GM18519 (cell line): ENCODE measurements around the gene CFAP57.

Experiments used
- ATAC-seq: cut with Tn5 transposase; IDR thresholded peaks from one replicate; pipeline ENCODE4 v1.9.1; 2021; ENCODE audit warnings: mild to moderate bottlenecking, moderate library complexity; ENCODE audit not compliant: unreplicated experiment, low FRiP score

CFAP57 gene

GRCh38 chr1:43274125-43274803 is 102.1 kb downstream of the CFAP57 start:
- no peak for ATAC-seq

GRCh38 chr1:43274804-43275180 is 102.7 kb downstream of the CFAP57 start:
- ATAC-seq, result no peak

GRCh38 chr1:43275826-43276620 is 103.9 kb downstream of the CFAP57 start:
- no peak for ATAC-seq

- ATAC-seq, result no peak
These were observed 104.5 kb downstream of the CFAP57 start for GRCh38 chr1:43276673-43277072.

- ATAC-seq, result no peak
These were observed 105.2 kb downstream of the CFAP57 start for GRCh38 chr1:43277116-43277876.

GRCh38 chr1:43279161-43279560 is 107.0 kb downstream of the CFAP57 start:
- ATAC-seq, result no peak

- no peak for ATAC-seq
These were observed 107.5 kb downstream of the CFAP57 start for GRCh38 chr1:43279666-43280065.

- no peak for ATAC-seq
These were observed 108.6 kb downstream of the CFAP57 start for GRCh38 chr1:43280692-43281091.

GRCh38 chr1:43282220-43283195 is 110.4 kb downstream of the CFAP57 start:
- ATAC-seq, result no peak

- no peak for ATAC-seq
These were observed 111.9 kb downstream of the CFAP57 start for GRCh38 chr1:43284065-43284464.

GRCh38 chr1:43284546-43285110 is 112.5 kb downstream of the CFAP57 start:
- ATAC-seq, result no peak

GRCh38 chr1:43285269-43285990 is 113.3 kb downstream of the CFAP57 start, which contains the start of gene C1orf210:
Gene C1orf210, minus strand, starts transcription at chr1:43285581. Its CDS starts 2,311 bp downstream, at chr1:43283270.
- ATAC-seq, result no peak

GRCh38 chr1:43286115-43286514 is 114.0 kb downstream of the CFAP57 start:
- ATAC-seq, result no peak

- ATAC-seq, result no peak
These were observed 114.4 kb downstream of the CFAP57 start for GRCh38 chr1:43286533-43286932.

- ATAC-seq, result no peak
These were observed 116.1 kb downstream of the CFAP57 start for GRCh38 chr1:43288058-43288784.

GRCh38 chr1:43288785-43289706 is 116.9 kb downstream of the CFAP57 start:
- no peak for ATAC-seq

- no peak for ATAC-seq
These were observed 120.1 kb downstream of the CFAP57 start for GRCh38 chr1:43292216-43292615.
